ENCODE results near the gene SDK2. TPM values are rescaled to one million over a fixed set of nuclear protein-coding genes. Genes with fewer than 3 reads are reported as not detected.

The SDK2 gene
- total and polyA plus RNA-seq, 2 of the 4 experiments (the other 2 are of a cell fraction): under 0.01 to 0.03 TPM

DNA sequence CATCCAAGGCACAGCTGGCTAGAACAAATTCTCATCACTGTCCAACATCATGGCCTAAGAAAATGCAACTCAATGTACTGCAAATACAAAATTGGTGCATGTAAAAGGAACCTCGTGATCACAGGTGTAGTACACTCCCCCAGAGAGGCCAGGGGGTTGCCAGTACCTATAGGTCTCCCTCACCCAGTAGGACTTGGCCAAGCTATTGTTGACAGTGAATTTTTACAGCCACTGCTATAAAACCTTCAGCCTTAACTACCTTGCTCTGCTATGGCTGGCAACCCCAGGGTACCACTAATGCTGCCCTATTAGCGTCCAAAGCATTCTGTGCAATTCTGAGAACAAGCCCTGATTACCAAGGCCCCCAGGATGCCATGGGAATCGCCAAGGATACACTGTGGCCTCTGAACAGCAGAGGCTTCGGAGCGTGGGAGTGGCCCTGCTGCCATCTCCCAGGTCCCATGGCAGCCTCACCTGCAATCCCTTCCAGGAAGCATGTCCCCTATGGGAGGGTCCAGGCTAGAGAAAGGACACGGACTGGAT, 67.6 kb downstream of the SDK2 start:
- dilution Hi-C loops (cut with HindIII; ENCODE audit: low sequenced_read_pairs, unreplicated experiment) (no loop called here), intact Hi-C loops (cut with micrococcal nuclease) (no loop called here), in situ Hi-C loops (cut with MboI; ENCODE audit: low sequenced_read_pairs) (no loop called here)
- ATAC-seq (ENCODE audit: low read depth) (no peak), DNase-seq (no peak)
- 20% methylated on average over 1 of the region's 6 CpGs; no CpG with 5 or more reads in 1 of the 2 experiments for WGBS, 2 experiments (ENCODE audit: extremely low coverage in 2 of 2, insufficient read length in 1 of 2)
- Histone ChIP-seq H3K14ac (replicated peaks; ENCODE audit: low read depth, low read length) (no peak overlapping the region), H4K91ac (ENCODE audit: insufficient read depth, low read depth, low read length) (no peak overlapping the region), H4K5ac (ENCODE audit: low read depth, low read length) (no peak overlapping the region), H3K56ac (ENCODE audit: extremely low read depth, insufficient read depth, low read length) (no peak overlapping the region), H3K4me2 (ENCODE audit: low read depth, low read length) (no peak overlapping the region), H2BK120ac (ENCODE audit: low read depth, low read length) (no peak overlapping the region), H2AK9ac (replicated peaks; ENCODE audit: low read depth, low read length, poor library complexity) (no peak overlapping the region), H4K8ac (ENCODE audit: low read depth in 2 of 2, low read length in 2 of 2) (no peak overlapping the region), H3K9ac (ENCODE audit: low read depth, low read length) (no peak overlapping the region), H3K27me3 (ENCODE audit: control insufficient read depth, insufficient read depth, low read length) (no peaks in the 10 kb centered on the region), H2BK15ac (ENCODE audit: low read depth, low read length) (no peak overlapping the region), H3K4ac (ENCODE audit: low read depth, low read length) (no peak overlapping the region), H3K36me3 (ENCODE audit: control insufficient read depth, insufficient read depth, low read length) (no peaks in the 10 kb centered on the region), H3K4me3 (ENCODE audit: insufficient read depth, low read depth, low read length) (no peak overlapping the region), H3K27ac (ENCODE audit: insufficient read depth, low read length) (no peak overlapping the region), H3K9me1 (ENCODE audit: insufficient read depth, low read length) (no peaks in the 10 kb centered on the region), H3K4me1 (ENCODE audit: control insufficient read depth, insufficient read depth, low read length) (no peaks in the 10 kb centered on the region), H2BK5ac (ENCODE audit: low read depth, low read length, poor library complexity, severe bottlenecking) (no peak overlapping the region), H2AFZ (replicated peaks; ENCODE audit: low read length, poor library complexity) (no peak overlapping the region), H4K20me1 (ENCODE audit: insufficient read depth, low read length) (no peaks in the 10 kb centered on the region), H2BK20ac (ENCODE audit: low read depth, low read length) (no peak overlapping the region), H3K79me1 (ENCODE audit: low read depth in 1 of 2, low read length in 2 of 2) (no peaks in the 10 kb centered on the region), H3K23ac (ENCODE audit: low read depth, low read length) (no peak overlapping the region), H3K9me3 (ENCODE audit: control insufficient read depth, insufficient read depth, low read length) (peaks cover 5% of the 10 kb centered on the region; the same call in 1 of the 2 replicates), H2AK5ac (ENCODE audit: low read depth, low read length) (no peak overlapping the region), H3K18ac (ENCODE audit: low read depth, low read length) (no peak overlapping the region)
- ChIA-PET POLR2A (ENCODE audit: unreplicated experiment) (no interaction called here), CTCF (no interaction called here)
- BruUV-seq (replicated peaks): no TSS peak
- TF ChIP-seq, protein P1, sequence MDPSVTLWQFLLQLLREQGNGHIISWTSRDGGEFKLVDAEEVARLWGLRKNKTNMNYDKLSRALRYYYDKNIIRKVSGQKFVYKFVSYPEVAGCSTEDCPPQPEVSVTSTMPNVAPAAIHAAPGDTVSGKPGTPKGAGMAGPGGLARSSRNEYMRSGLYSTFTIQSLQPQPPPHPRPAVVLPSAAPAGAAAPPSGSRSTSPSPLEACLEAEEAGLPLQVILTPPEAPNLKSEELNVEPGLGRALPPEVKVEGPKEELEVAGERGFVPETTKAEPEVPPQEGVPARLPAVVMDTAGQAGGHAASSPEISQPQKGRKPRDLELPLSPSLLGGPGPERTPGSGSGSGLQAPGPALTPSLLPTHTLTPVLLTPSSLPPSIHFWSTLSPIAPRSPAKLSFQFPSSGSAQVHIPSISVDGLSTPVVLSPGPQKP (IDR thresholded peaks at IDR 0.05; ENCODE audit: borderline replicate concordance, low read depth, low read length): no peak
- TF ChIP-seq CEBPB (IDR thresholded peaks at IDR 0.05; ENCODE audit: low read depth, low read length): no peak
- TF ChIP-seq MAFK (IDR thresholded peaks at IDR 0.05; ENCODE audit: low read depth, low read length): no peak
- TF ChIP-seq SMC3 (IDR thresholded peaks at IDR 0.05; ENCODE audit: low read depth, low read length): no peak
- no peak for TF ChIP-seq MXI1 (IDR thresholded peaks at IDR 0.05; ENCODE audit: borderline replicate concordance, low read depth, low read length)
- TF ChIP-seq POLR2A (IDR thresholded peaks at IDR 0.05; ENCODE audit: low read depth, low read length): no peak
- no peak for TF ChIP-seq FOS (IDR thresholded peaks at IDR 0.05; ENCODE audit: low read depth, low read length)
